H9 (cell line): ENCODE measurements around the gene TMEM95. TPM values are rescaled to one million over a fixed set of nuclear protein-coding genes. Genes with fewer than 3 reads are reported as not detected.

ENCODE experiments used
- DNase-seq: peaks from one replicate; pipeline ENCODE4 v3.0.0-alpha.2; 2017
- H2AFZ ChIP-seq: one replicate; pipeline ENCODE4 v1.6.1; 2013; ENCODE audit warnings: mild to moderate bottlenecking, low read length, control low read depth, moderate library complexity
- H2AK5ac ChIP-seq: 2 replicates; pipeline ENCODE4 v1.6.1; 2013; ENCODE audit warnings: low read length, control low read depth, mixed read lengths; ENCODE audit not compliant: insufficient read length
- H2BK120ac ChIP-seq: one replicate; pipeline ENCODE4 v1.6.1; 2013; ENCODE audit warnings: low read depth, mild to moderate bottlenecking, low read length, control low read depth, inconsistent platforms; ENCODE audit not compliant: poor library complexity, severe bottlenecking
- H2BK12ac ChIP-seq: 2 replicates; pipeline ENCODE4 v1.6.1; 2013; ENCODE audit warnings: low read length, control low read depth, mixed read lengths, low read depth; ENCODE audit not compliant: insufficient read length
- H2BK15ac ChIP-seq: 2 replicates; pipeline ENCODE4 v1.6.1; 2013; ENCODE audit warnings: low read depth, low read length, control low read depth
- H2BK20ac ChIP-seq: one replicate; pipeline ENCODE4 v1.6.1; 2013; ENCODE audit warnings: low read depth, mild to moderate bottlenecking, low read length, control low read depth, inconsistent platforms; ENCODE audit not compliant: poor library complexity, severe bottlenecking
- H2BK5ac ChIP-seq: 2 replicates; pipeline ENCODE4 v1.6.1; 2013; ENCODE audit warnings: low read length, control low read depth, mixed read lengths; ENCODE audit not compliant: insufficient read length
- H3K14ac ChIP-seq: 2 replicates; pipeline ENCODE4 v1.6.1; 2013; ENCODE audit warnings: low read length, control low read depth; ENCODE audit not compliant: insufficient read depth
- H3K18ac ChIP-seq: 2 replicates; pipeline ENCODE4 v1.6.1; 2013; ENCODE audit warnings: low read depth, mild to moderate bottlenecking, mixed read lengths, low read length, control low read depth; ENCODE audit not compliant: insufficient read length
- H3K23ac ChIP-seq: 2 replicates; pipeline ENCODE4 v1.6.1; 2013; ENCODE audit warnings: low read length, control low read depth, mixed read lengths, low read depth; ENCODE audit not compliant: insufficient read length
- H3K23me2 ChIP-seq: 2 replicates; pipeline ENCODE4 v1.6.1; 2013; ENCODE audit warnings: low read depth, mild to moderate bottlenecking, mixed read lengths, low read length, control low read depth; ENCODE audit not compliant: insufficient read length, poor library complexity, severe bottlenecking
- H3K27ac ChIP-seq: 2 replicates; pipeline ENCODE4 v1.5.1; 2013; ENCODE audit warnings: low read length, control low read depth, mixed read lengths, low read depth; ENCODE audit not compliant: insufficient read length
- H3K27me3 ChIP-seq: 2 replicates; pipeline ENCODE4 v1.6.1; 2013; ENCODE audit warnings: low read length, control low read depth, inconsistent platforms; ENCODE audit not compliant: insufficient read depth
- H3K4ac ChIP-seq: 2 replicates; pipeline ENCODE4 v1.6.1; 2013; ENCODE audit warnings: low read depth, mild to moderate bottlenecking, control low read depth, inconsistent platforms, low read length, moderate library complexity
- H3K4me1 ChIP-seq: 2 replicates; pipeline ENCODE4 v1.6.1; 2013; ENCODE audit warnings: low read length, control low read depth, inconsistent platforms; ENCODE audit not compliant: insufficient read depth
- H3K4me2 ChIP-seq: 2 replicates; pipeline ENCODE4 v1.6.1; 2013; ENCODE audit warnings: low read length, control low read depth, mixed read lengths; ENCODE audit not compliant: insufficient read length, insufficient read depth
- H3K56ac ChIP-seq: 2 replicates; pipeline ENCODE4 v1.6.1; 2013; ENCODE audit warnings: low read depth, mild to moderate bottlenecking, mixed read lengths, low read length, control low read depth; ENCODE audit not compliant: insufficient read length
- H3K79me1 ChIP-seq: 2 replicates; pipeline ENCODE4 v1.6.1; 2013; ENCODE audit warnings: low read depth, mild to moderate bottlenecking, moderate library complexity, low read length, control low read depth, inconsistent platforms; ENCODE audit not compliant: insufficient read depth, poor library complexity, severe bottlenecking
- H3K79me2 ChIP-seq: 2 replicates; pipeline ENCODE4 v1.6.1; 2013; ENCODE audit warnings: low read length, control low read depth, inconsistent platforms; ENCODE audit not compliant: insufficient read depth
- H3K9ac ChIP-seq: 2 replicates; pipeline ENCODE4 v1.6.1; 2013; ENCODE audit warnings: low read length, control low read depth, mixed read lengths; ENCODE audit not compliant: insufficient read length; ENCODE audit errors: extremely low read depth
- H3K9me3 ChIP-seq: one replicate; pipeline ENCODE4 v1.6.1; 2013; ENCODE audit warnings: low read depth, low read length, inconsistent platforms; ENCODE audit not compliant: control insufficient read depth
- H3T11ph ChIP-seq: one replicate; pipeline ENCODE4 v1.6.1; 2013; ENCODE audit warnings: mild to moderate bottlenecking, low read length, control low read depth, inconsistent platforms
- H4K20me1 ChIP-seq: one replicate; pipeline ENCODE4 v1.6.1; 2013; ENCODE audit not compliant: control insufficient read depth, insufficient read length, insufficient read depth
- H4K5ac ChIP-seq: 2 replicates; pipeline ENCODE4 v1.6.1; 2013; ENCODE audit warnings: low read depth, mild to moderate bottlenecking, mixed read lengths, low read length, control low read depth; ENCODE audit not compliant: insufficient read length
- H4K8ac ChIP-seq: replicated peaks from 2 replicates; pipeline ENCODE4 v1.6.1; 2013; ENCODE audit warnings: low read length, control low read depth, mixed read lengths, low read depth; ENCODE audit not compliant: insufficient read length
- H4K91ac ChIP-seq: 2 replicates; pipeline ENCODE4 v1.6.1; 2013; ENCODE audit warnings: low read depth, mild to moderate bottlenecking, moderate library complexity, mixed read lengths, low read length, control low read depth; ENCODE audit not compliant: insufficient read length
- H3K27ac Mint-ChIP-seq, 3 experiments: 2 replicates in 2 of 3; 3 replicates in 1 of 3; pipeline ENCODE4 v1.8.0; 2020 to 2021; ENCODE audit warnings: mixed read lengths in 3 of 3, mild to moderate bottlenecking in 1 of 3, moderate library complexity in 1 of 3
- H3K27me3 Mint-ChIP-seq: 2 replicates; pipeline ENCODE4 v1.8.0; 2021; ENCODE audit warnings: low read depth, mild to moderate bottlenecking, moderate library complexity, mixed read lengths
- H3K36me3 Mint-ChIP-seq, 3 experiments: 2 replicates in 2 of 3; 3 replicates in 1 of 3; pipeline ENCODE4 v1.8.0; 2020 to 2021; ENCODE audit warnings: low read depth in 3 of 3, mixed read lengths in 3 of 3; ENCODE audit not compliant: insufficient read depth in 1 of 3
- H3K4me1 Mint-ChIP-seq, 2 experiments: 2 replicates each; pipeline ENCODE4 v1.8.0; 2020; ENCODE audit warnings: mixed read lengths in 2 of 2
- H3K4me3 Mint-ChIP-seq, 2 experiments: 2 replicates in 1 of 2; 3 replicates in 1 of 2; pipeline ENCODE4 v1.8.0; 2020 to 2021; ENCODE audit warnings: mild to moderate bottlenecking in 2 of 2, mixed read lengths in 2 of 2, moderate library complexity in 1 of 2
- H3K9me3 Mint-ChIP-seq, 2 experiments: 2 replicates in 1 of 2; 3 replicates in 1 of 2; pipeline ENCODE4 v1.8.0; 2020; ENCODE audit warnings: mild to moderate bottlenecking in 2 of 2, mixed read lengths in 2 of 2, moderate library complexity in 1 of 2
- CTCF ChIP-seq: fragments of 200-600 bp; sonication (generic); conservative IDR thresholded peaks from 3 replicates; pipeline ENCODE4 v1.8.0; 2021; ENCODE audit warnings: antibody characterized with exemption, mild to moderate bottlenecking
- WGBS: extraction: QIAGEN DNeasy Blood & Tissue Kit; methylation state at CpG from one replicate; pipeline ENCODE4 v1.1.7; 2013; ENCODE audit warnings: missing lambda C conversion rate, low lambda C conversion rate, mixed read lengths; ENCODE audit not compliant: insufficient read length; ENCODE audit errors: extremely low coverage; 5-methylcytosine and 5-hydroxymethylcytosine counted together
- total RNA-seq: library from RNA; stranded (reverse); gene quantifications from 2 replicates; pipeline ENCODE4 v1.2.1, GENCODE V29; 2021

The TMEM95 gene
- total RNA-seq, 1 experiment from 2014 or later: not detected

- H3K27ac ChIP-seq: no peak overlapping the region
- H4K91ac ChIP-seq: no peak overlapping the region
- peaks cover 5% of the 10 kb centered on the region for H3K23me2 ChIP-seq
- no peak overlapping the region for H3K23ac ChIP-seq
- no peak overlapping the region for H2BK120ac ChIP-seq
- no peak overlapping the region for H2BK15ac ChIP-seq
- WGBS: no CpG with 5 or more reads among the region's 13 CpGs
- H3K4me1 ChIP-seq: no peaks in the 10 kb centered on the region; the same call in 1 of the 2 replicates
- DNase-seq: no peak
- H3K36me3 Mint-ChIP-seq: peaks cover 3 to 11% (median 4%) of the 10 kb centered on the region in 3 experiments; a peak in 5 of 7 replicates
- no peak for TF ChIP-seq CTCF
- no peaks in the 10 kb centered on the region for H3K79me2 ChIP-seq
- no peak overlapping the region for H2AFZ ChIP-seq
- H3K27ac Mint-ChIP-seq: peak overlapping the region; percentile 84 to 96 (median 96); a peak in 4 of 7 replicates
- no peaks in the 10 kb centered on the region for H3K9me3 Mint-ChIP-seq
- peak overlapping the region; percentile 84 to 94 for H3K4me3 Mint-ChIP-seq
- H3K4me1 Mint-ChIP-seq: peaks cover 26 to 37% of the 10 kb centered on the region in 2 experiments
- H3K27me3 ChIP-seq: no peaks in the 10 kb centered on the region
- H4K8ac ChIP-seq: no peak overlapping the region
- peak overlapping the region; percentile 7; the same call in 1 of the 2 replicates for H3K14ac ChIP-seq
- H2BK20ac ChIP-seq: no peak overlapping the region
- no peak overlapping the region for H4K5ac ChIP-seq
- H3T11ph ChIP-seq: no peak overlapping the region
- H2BK5ac ChIP-seq: no peak overlapping the region
- H2AK5ac ChIP-seq: no peak overlapping the region
- H3K9me3 ChIP-seq: no peaks in the 10 kb centered on the region
- no peaks in the 10 kb centered on the region for H4K20me1 ChIP-seq
- no peak overlapping the region for H3K56ac ChIP-seq
- no peak overlapping the region for H3K4ac ChIP-seq
- no peaks in the 10 kb centered on the region for H3K27me3 Mint-ChIP-seq
- peak overlapping the region; percentile 37 for H3K4me2 ChIP-seq
- H3K18ac ChIP-seq: no peak overlapping the region
- H2BK12ac ChIP-seq: no peak overlapping the region
- H3K9ac ChIP-seq: peak overlapping the region; percentile 9
- H3K79me1 ChIP-seq: no peaks in the 10 kb centered on the region
Measured at GRCh38 chr17:7403727-7403976, 48.7 kb downstream of the TMEM95 start.
